Stimulated activated CD8-positive, alpha-beta memory T cell treated with anti-CD3 and anti-CD28 coated beads, Interleukin-15, amount 100 ng/mL, for 48 hours (primary cell): ENCODE data around the gene NRXN3.
"Not testable (repeated sequence)": the region's sequence is repeated elsewhere in the genome, so short reads cannot be mapped to it uniquely, and the experiment has no call there.

Source experiments
- DNase-seq, 2 donors: peaks; one replicate each; pipeline ENCODE4 v3.0.0-alpha.2; 2020; ENCODE audit warnings: low read depth in 2 of 2

Gene NRXN3

DNA sequence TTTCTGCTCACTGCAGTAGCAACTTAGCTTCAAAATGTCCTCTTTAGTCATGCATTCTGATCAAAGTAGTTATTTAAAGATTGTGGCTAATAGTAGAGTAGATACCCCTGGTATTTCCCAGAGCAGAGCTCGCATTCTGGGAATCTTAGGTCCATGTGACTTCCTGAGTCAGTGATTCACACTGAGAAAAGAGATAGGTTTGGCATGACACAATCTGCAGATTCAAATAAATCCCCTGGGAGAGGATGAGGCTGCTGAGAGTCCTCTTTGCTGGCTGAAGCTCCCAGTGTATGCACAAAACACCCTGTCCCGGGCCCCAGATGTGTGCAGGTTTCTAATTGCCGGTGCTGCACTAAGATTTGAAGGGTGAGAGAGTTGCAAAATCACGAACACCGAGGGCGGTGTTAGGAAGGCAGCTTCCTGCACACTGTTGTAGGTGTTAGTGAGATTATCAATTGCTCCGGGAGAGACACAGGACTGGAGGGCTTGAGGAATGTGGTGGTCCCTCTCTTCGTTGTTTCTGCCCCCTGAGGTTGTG, 233.2 kb downstream of the NRXN3 start:
- no peak for DNase-seq

DNA sequence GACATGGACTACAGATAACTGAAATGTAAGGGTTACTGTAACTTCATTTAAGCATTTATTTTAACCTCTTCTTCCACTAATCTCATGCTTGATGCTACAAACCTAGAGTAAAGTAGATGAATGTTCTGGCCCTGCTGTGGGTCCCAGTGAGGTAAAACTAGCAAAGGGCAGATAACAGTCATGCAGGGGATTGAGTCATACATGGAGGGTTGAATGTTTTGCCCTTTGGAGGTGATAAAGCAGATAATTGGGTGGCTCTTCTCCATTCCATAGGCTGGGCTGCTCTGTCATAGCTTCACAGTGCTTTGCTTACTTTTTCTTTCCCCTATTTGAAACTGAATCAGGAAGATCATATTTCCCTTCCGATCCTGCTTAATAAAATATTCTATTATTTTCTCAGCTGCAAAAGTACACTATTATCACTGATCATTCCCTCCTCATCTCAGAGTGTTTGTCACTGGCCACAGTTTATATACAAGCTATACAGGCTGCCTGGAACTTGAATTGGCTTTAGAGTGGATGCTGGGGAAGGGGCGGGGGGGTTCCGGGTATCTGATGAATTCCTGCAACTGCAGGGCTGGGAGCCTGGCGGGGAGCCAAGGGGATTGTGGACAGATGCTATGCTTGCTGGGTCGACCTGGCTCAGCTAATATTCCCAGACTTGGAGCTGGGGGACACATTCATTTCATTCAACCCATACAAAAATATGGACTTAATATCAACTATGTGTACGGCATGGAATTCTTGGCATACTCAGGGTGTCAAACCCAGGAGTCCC, 235.1 kb downstream of the NRXN3 start:
- no peak for DNase-seq

DNA sequence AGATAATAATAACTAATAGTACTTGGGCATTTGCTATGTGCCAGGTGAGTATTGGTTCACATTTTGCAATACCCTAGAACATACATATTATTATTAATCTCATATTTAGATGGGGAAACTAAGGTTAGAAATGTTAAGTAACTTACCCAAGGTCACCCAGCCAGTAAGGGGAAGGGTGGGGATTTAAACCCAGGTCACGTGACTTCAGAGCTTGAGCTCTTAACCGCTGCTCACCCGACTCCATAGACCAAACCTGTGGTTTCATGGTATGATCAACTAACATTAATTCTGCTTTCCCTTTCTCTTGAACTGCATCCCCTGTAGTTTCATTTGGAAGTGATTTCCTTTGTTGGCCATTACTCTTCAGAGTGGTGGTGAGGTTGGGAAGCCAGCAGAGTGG, 242.3 kb downstream of the NRXN3 start:
- DNase-seq: no peak

DNA sequence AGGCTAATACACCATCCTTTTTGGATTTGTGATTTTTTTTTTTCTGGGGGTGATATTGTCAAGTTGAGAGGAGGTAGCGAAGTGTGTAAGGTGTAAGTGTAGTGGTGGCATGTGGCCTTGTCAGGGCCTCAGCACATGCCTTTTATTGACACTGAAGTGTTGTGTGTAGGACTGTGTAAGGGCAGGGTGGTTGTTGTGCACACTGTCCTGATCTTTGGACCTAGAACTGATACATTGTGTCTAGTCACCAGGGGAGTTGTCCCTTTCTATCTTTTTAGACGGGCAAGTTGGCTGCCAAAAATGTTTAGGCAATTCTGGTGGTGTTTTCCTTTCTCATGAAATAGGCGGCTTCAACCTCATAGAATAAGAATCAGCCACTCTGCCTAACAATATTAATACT, 244.0 kb downstream of the NRXN3 start:
- DNase-seq: no peak

DNA sequence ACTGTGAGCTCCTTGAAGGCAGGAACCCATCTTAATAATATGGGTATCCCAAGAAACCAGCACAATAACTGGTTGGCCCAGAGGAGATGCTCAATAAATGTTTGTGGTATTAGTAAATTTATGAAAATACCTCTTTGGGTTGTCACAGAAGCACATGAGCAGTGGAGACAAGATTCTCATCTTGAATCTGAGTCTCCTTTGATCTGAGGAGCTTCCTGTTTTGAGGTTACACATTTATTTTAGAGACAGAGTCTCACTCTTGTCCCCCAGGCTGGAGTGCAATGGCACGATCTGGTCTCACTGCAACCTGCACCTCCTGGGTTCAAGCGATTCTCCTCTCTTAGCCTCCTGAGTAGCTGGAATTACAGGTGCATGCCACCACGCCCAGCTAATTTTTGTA, 247.4 kb downstream of the NRXN3 start:
- no peak for DNase-seq

DNA sequence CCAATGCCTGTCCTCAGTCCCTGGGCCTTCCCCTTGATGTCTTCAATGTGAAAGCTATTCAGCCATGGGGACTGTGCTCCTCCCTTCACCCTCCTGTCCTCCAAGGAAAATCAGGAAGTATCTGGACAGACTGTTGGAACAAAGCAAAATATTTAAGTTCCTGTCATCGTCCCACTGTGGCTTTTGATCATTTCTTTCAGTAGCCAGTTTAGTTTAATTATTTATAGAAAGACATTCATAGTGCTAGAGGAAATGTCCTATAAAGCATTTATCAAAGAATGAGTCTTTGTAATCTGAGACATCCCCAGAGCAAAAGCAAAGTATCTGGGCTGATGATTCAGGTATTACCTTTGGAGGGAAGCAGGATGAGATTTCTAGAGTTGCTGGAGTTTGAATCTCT, 254.1 kb downstream of the NRXN3 start:
- DNase-seq: no peak

DNA sequence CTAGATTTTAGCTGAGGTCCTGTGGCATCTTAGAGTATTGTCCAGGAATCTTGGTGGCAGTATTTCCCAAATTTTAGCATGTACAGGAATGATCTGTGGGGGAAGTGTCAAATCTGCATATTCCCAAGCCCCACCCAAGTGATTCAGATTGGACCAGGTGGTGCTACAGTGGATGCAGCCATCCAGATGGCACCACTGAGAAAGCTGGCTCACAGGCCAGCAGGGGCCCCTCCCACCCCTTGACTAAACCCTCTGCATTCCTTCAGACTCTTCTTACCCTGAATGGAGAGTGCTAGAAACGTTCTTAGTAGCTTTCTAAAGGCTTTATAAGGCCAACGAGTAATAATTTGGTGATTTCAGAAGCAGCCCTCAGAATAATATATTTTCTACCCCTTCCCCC, 255.2 kb downstream of the NRXN3 start:
- DNase-seq: no peak

DNA sequence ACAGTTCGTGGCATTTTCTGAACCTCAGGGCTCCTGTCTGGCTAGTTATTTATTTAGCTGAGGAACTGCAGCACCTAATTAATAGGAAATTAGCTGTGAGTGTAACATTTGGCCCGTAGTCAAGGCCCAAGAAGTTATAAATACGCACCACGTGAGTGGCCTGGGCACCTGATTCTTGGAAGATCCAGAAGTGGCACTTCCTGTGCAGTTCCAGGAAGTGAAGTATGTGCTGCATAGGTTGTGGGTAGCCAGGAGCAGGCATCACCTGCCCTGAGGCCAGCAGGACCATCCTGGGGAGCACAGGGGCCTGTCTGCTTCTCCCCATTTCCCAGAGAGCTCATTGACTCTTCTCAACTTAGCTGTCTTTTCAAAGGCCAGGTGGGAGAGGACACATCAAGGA, 255.6 kb downstream of the NRXN3 start:
- no peak for DNase-seq

DNA sequence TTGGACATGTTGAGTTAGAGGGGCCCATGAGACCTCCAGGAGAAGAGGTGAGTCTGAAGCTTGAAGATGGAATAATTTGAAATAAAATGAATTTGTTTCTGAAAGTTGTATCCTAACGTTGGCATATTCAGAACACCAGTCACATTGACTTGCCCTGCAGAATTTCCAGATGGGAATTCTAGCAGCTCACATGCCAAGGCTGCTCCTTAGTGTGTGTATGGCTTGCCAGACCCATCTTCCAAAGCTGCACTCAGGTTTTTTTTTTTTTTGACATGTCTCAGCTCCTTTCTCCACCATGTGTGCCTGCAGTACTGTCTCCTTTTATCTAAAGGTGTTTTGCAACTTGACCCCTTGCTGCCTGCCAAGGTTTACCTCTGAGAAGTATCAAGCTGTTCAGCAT, 261.9 kb downstream of the NRXN3 start:
- no peak for DNase-seq

DNA sequence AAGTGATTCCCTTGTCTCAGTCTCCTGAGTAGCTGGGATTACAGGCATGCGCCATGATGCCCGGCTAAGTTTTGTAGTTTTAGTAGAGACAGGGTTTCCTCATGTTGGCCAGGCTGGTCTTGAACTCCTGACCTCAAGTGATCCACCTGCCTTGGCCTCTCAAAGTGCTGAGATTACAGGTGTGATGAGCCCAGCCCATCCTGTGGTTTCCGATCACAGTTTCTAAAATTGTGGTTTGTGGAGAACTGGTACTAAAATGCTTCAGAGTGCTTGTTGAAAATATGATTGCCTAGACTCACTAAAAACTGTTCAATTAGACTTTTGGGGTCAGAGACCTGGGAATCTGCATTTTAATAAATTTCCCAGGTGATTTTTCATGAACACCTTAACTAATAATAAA, 267.3 kb downstream of the NRXN3 start:
- not testable (repeated sequence) for DNase-seq

DNA sequence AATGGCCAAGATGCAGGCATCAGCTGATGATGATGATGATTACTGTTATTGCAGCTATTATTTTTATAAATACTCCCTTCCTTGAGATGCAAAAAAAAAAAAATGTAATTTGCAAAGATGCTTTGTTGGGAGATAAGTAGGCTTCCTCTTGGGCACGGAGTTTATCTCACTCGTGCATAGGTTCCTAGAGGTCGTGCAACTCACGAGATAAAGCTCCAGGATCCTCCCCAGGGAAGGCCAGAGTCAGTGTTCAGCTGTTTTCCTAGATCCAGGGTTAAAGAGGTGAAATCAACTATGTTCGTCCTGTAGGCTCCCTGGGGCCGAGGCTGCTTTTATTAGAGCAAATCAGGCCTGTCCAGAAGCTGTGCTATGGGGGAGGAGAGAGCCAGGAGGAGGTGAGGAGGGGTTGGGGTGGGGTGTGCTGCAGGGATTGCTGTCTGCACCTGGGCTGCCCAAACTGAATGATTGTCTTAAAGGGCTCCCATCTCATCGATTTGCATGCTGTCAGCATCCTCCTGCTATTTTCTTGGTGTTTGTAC, 270.3 kb downstream of the NRXN3 start:
- DNase-seq: no peak

DNA sequence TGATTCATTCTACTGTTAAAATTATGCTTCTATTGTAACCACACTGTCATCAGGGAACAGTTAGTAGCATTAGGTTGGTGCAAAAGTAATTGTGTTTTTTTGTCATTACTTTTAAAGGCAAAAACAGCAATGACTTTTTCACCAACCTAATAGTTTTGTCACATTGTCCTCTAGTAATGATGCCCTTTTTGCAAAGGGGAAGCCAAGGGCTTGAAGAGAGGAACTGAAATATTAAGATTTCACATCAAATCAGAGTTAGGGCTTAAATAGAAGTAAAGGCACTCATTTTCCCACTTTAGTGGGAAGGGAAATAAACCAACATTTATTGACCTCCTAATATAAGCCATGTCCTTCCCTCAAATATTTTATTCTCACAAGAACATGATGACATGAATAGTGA, 273.7 kb downstream of the NRXN3 start:
- DNase-seq: no peak

DNA sequence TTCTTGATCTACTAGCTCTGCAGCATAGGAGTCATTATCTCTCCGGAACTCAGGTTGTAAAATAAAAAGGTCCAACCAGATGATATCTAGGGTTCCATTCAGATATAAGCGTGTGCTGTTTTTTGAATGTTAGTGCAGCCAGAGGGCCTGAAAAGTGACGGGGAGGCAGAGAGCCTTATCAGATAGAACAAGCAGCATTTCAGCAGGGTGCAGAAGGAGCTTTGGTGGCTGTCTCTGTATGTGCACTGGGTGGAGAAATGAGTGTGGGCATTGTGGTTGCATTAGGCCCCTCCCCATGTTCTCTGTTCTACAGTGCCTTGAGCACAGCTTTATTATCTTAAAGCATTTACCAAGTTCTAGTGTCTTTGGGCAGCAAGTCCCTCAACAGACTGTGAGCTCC, 275.1 kb downstream of the NRXN3 start:
- no peak for DNase-seq

DNA sequence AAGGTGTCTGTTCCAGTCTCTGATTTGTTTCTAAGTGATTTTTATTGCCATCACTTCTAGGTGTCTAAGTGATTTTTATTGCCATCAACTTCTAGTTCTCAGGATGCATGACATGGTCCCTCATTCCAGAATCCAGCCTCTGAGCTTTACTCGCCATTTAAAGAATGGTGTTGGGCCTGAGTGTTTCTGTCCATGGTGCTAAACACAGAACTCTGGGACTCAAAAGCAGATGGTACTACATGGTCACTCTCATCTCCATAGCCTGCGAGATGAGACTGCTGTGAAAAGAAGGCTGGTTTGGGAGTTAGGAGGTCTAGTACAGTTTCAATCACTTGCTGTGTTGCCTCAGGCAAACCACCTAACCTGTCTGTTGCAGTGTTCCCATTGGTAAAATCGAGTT, 276.6 kb downstream of the NRXN3 start:
- no peak for DNase-seq

DNA sequence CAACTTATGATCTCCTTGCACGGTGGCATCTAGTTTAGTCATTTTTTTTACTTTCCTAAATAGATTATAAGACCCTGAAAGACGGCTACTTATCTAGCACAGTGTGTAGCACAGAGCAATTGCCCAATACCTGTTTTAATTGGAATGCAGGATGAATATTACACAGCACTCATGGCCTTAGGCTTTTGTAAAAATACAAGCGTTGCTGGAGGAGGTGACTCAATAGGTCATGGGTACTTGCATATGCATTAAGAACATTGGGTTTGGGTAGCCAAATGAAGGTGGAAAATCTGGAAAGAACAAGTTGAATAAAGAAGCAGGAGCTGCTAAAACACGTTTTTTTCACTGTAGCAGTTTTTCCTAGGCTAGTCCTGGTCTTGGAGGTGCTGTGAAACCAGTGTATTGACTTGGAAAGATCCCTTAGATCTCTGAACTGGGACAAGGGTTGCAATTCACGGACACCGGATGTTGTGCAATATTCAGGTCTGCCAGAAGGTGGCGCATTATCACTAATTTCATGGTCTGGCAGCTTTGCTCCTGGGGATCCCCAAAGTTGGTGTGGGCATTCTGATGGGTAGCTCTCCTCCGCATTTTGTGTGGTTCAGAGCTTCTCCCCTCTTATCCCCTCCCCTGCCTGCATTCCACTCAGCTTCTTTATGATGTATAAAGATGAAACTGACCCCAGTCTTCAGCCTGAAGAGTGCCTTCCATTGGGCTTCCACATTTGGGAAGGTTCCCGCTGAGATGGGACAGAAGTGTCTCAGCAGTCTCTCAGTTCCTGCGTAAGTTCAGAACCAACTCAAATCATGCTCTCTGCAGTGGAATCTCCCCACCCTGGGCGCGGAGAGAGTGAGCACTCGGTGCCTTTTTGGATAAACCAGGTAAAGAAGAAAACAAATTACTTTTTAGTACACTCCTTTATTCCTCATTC, 278.3 kb downstream of the NRXN3 start:
- DNase-seq: peak; percentile 0 to 2

DNA sequence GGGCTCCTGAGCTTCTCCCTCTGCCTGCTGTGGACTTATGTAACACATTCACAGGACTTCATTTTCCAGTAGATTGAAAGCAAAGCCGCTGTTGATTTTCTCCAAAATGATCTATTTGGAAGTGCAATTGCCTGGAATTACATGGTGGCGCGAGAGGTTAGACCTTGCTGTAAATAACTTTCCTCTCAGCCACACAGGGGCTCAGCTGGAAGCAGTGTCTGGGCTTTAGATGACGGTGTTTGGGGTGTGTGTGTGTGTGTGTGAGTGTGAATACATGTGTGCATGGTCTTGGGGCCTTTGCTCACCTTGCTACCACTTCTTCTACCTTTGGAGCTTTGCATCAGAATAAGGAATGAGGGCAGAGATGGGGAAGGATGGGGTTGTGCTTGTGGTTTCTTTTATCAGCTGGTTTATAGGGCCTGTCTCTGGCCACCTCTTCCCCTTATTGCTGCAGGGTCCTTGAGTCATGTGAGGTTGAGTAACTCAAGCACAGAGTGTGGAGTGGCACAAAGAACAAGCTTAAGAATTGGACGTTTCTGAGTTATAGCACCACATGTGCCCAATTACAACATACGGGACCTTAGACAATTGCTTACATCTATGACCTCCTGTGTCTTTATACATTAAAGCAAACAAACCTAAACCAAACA, 280.6 kb downstream of the NRXN3 start:
- no peak for DNase-seq

DNA sequence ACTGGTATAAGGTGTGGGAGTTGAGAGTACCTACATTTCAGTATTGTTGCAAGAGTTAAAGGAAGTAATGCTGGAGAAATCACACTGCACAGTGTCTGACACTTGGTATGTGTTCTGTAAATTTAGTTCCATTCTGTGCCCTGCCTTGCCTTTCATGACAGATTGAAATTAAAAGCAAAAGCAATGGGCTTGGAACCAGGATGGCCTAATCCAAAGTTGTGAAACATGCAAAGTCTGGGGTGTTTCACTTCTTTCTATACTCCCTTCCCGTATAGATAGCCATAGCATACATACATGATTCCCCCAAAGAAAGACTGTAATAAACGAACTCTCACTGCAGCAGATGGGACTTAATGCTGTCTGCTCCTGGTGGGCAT, 281.1 kb downstream of the NRXN3 start:
- DNase-seq: no peak

DNA sequence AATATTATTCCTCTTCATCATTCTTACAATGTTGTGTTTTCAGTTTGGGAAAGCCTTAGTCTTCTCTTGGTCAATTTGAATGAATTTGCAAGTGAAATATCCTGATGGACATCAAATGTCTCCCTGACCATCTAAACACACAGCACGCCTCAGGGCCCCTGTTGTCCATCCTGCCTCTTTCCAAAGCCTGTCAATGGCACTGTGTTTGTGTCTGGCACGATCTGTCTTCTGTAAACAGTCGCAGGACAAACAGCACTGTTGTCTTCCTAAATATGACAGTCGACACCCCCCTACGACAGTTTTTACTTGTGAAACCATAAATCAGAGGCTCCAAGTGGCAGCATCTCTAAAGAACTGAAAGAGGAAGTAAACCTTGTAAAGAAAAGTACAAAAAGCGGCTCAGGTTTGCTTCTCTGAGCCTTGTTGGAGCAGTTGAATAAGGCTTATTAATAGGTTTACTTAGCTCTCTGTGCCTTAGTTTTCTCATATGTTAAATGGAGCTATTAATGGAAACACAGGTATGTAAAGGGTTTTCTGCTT, 285.8 kb downstream of the NRXN3 start:
- no peak for DNase-seq

DNA sequence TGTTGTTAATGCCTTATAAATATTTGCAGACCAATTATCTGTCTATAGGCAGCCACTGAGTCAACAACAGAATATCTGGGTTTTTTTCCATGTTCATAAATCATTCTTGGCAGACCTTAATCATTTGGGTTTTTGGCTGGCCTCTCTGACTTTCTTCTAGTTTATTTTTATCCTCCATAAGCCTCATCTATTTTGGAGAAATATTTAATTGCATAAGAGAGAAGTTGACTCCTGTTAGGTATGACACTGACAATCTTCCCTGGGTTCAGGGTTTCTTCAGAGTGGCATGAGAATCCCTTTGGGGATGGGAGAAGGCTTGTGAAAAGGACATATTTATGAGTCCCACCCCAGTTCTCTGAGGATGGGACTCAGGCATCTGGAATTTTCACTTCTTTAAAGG, 299.8 kb downstream of the NRXN3 start:
- DNase-seq: no peak

DNA sequence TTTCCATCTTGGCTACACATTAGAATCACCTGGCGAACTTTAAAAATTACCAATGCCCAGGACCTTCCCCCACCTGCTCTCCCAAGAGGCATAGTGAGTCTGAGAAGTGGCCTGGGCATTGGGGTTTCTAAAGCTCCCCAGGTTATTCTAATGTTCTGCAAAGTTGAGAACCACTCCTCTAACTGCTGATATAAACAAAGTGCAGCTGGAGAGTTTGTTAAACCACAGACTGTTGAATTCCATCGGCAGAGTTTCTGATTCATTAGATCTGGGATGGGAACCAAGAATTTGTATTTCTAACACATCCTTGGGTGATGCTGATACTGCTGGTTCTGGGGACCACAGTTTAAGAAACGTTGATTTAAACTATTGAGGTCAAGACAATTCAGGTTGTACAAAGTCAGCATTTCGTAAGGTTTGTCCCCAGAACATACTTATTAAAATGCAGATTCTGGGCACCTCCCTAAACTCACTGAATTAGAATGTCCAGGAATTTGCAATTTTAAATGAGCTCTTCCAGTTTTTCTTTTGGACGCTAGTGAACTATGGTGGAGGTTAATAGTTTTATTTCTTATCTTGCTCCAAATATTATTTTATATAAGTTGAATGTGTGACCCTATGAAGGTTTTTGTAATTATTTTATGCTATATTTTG, 309.1 kb downstream of the NRXN3 start:
- DNase-seq: no peak

DNA sequence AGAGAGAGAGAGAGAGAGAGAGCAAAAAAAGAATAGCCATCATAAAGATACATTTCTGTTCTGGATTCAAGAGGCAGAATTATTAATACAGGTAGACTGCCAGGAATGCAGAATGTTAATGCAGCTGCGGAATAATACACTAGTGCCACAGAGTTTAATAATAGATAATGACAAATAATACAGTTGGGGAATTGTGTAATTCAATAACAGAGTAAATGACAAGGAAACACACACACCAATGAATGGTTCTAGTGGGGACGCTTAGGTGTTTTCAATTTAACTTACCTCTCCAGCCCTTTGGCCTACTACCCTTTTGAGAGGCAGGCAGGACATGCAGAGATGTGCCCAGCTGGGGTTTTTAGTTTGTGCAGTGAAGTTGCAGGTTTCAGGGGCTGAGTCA, 313.9 kb downstream of the NRXN3 start:
- DNase-seq: no peak
